Activated naive CD4-positive, alpha-beta T cell treated with anti-CD3 and anti-CD28 coated beads, Interleukin-2, amount 10 ng/mL, durations not matched to agents 7 days and 5 days (primary cell): Measurements from ENCODE around the gene DIO1.

Experiments
- CTCF ChIA-PET: fragments of 350-600 bp; sonication (Branson Sonifier 250); formaldehyde crosslinking; loops from one replicate; lab custom pipeline; 2021; ENCODE audit warnings: antibody characterized with exemption; lab: Charles Lee
- DNase-seq: peaks from one replicate; pipeline ENCODE4 v3.0.0-alpha.2; 2020
- H3K27ac Mint-ChIP-seq: one replicate; pipeline ENCODE4 v1.8.0; 2021; ENCODE audit warnings: mild to moderate bottlenecking, moderate library complexity, mixed read lengths
- H3K27me3 Mint-ChIP-seq: one replicate; pipeline ENCODE4 v1.8.0; 2021; ENCODE audit warnings: mild to moderate bottlenecking, mixed read lengths
- H3K36me3 Mint-ChIP-seq: one replicate; pipeline ENCODE4 v1.8.0; 2021; ENCODE audit warnings: mixed read lengths
- H3K4me1 Mint-ChIP-seq: one replicate; pipeline ENCODE4 v1.8.0; 2021; ENCODE audit warnings: mixed read lengths
- H3K4me3 Mint-ChIP-seq: one replicate; pipeline ENCODE4 v1.8.0; 2021; ENCODE audit warnings: mild to moderate bottlenecking, moderate library complexity, mixed read lengths
- H3K9me3 Mint-ChIP-seq: one replicate; pipeline ENCODE4 v1.8.0; 2021; ENCODE audit warnings: mixed read lengths

Gene DIO1

DNA sequence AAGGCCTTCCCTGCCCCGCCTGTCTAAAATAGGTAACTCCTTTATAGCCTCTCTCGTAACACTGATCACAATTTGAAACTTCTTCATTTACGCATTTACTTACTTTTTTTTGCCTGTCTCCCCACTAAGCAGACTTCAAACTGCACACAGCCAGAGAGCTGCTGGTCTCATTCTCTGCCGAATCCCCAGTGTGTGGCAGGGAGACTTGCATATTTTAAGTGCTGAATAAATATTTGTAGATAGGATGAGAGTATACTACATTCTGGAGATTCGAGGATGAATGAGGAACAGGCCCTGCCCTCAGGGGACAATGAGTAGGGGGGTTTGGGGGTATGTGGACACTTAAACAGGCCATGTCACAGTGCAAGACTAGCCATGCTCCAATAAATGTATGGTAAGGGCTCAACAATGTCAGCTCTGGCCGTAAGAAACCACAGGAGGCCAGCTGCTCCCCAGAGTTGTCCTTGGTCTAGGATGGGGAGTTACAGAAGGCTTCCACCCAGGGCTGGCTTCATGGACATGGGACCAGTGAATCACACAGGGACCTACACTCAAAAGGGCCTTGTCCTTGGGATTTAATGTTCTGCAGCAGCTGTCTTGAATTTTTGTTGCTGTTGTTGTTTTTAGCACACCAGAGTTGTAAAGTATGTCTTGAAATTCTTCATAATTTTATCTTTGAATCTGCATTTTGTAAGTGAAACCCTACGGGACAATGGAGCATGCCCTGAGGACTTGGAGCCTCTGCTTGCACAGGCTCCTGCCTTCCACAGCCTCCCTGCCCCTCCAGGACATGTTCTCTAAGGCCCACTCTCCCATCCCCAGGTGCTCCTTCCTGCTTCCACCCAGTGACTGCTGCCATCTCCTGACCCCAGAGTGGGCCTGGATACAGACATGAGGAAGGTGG is 8.5 kb downstream of the DIO1 start:
- no peak for DNase-seq
- no peaks in the 10 kb centered on the region for H3K9me3 Mint-ChIP-seq
- H3K36me3 Mint-ChIP-seq = no peaks in the 10 kb centered on the region
- H3K27me3 Mint-ChIP-seq = no peaks in the 10 kb centered on the region
- CTCF ChIA-PET = no interaction called here
- H3K27ac Mint-ChIP-seq = no peak overlapping the region
- peaks cover 6% of the 10 kb centered on the region for H3K4me1 Mint-ChIP-seq
- H3K4me3 Mint-ChIP-seq = no peak overlapping the region

DNA sequence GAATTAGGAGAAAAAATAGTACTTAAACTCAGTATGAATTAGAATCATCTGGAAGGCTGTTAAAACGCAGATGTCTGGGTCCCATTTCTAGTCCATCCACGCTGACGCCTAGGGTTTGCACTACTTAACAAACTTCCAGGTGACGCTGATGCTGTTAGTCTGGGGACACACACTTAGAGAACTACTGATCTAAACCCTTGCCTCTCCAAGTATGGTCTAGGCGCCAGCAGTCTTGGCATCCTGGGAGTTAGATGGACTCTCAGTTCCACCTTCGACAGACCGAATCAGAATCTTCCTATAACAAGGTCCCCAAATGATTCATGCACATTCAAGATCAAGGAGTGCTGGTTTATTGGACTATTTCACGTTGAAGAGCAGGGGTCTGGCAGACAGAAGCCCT is 11.5 kb downstream of the DIO1 start:
- no peaks in the 10 kb centered on the region for H3K36me3 Mint-ChIP-seq
- H3K4me3 Mint-ChIP-seq = no peak overlapping the region
- peaks cover 6% of the 10 kb centered on the region for H3K4me1 Mint-ChIP-seq
- H3K27me3 Mint-ChIP-seq = no peaks in the 10 kb centered on the region
- no peak overlapping the region for H3K27ac Mint-ChIP-seq
- no peaks in the 10 kb centered on the region for H3K9me3 Mint-ChIP-seq
- DNase-seq = no peak
- CTCF ChIA-PET = no interaction called here

DNA sequence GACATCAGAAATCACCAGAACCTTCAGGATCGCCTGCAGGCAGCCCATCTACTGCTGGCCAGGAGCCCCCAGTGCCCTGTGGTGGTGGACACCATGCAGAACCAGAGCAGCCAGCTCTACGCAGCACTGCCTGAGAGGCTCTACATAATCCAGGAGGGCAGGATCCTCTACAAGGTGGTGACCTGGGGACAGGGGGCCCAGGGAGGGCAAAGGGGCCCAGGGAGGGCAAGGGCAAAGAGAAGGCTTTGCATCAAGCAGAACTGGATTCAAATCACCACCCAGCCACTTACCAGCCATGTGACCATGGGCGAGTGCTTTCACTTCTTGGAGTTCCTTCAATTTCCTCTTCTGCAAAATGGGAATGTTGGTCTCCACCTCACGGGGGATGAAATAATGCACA is 12.1 kb downstream of the DIO1 start:
- no peak overlapping the region for H3K4me3 Mint-ChIP-seq
- CTCF ChIA-PET = no interaction called here
- DNase-seq = no peak
- no peaks in the 10 kb centered on the region for H3K9me3 Mint-ChIP-seq
- H3K27me3 Mint-ChIP-seq = no peaks in the 10 kb centered on the region
- H3K36me3 Mint-ChIP-seq = no peaks in the 10 kb centered on the region
- no peak overlapping the region for H3K27ac Mint-ChIP-seq
- H3K4me1 Mint-ChIP-seq = peaks cover 4% of the 10 kb centered on the region

DNA sequence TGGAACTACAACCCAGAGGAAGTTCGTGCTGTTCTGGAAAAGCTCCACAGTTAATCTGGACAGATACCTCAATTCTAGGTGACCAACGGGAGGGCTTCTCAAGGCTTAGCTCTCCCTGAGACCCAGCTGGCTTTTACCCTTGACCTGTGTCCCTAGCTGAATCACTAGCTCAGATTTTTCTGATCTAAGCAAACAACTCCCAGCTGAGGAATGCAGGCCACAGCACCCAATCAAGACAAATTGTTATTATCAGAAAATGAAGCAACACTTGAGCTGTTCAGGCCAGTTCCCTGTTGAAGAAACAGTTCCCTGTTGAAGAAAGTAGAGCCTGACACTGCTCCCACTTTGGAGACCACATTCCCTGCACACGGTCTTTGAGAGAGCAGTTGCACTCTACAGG is 16.0 kb downstream of the DIO1 start:
- no peaks in the 10 kb centered on the region for H3K9me3 Mint-ChIP-seq
- CTCF ChIA-PET = no interaction called here
- no peak overlapping the region for H3K27ac Mint-ChIP-seq
- H3K27me3 Mint-ChIP-seq = no peaks in the 10 kb centered on the region
- no peak for DNase-seq
- peaks cover 6% of the 10 kb centered on the region for H3K36me3 Mint-ChIP-seq
- H3K4me1 Mint-ChIP-seq = no peaks in the 10 kb centered on the region
- H3K4me3 Mint-ChIP-seq = no peak overlapping the region

DNA sequence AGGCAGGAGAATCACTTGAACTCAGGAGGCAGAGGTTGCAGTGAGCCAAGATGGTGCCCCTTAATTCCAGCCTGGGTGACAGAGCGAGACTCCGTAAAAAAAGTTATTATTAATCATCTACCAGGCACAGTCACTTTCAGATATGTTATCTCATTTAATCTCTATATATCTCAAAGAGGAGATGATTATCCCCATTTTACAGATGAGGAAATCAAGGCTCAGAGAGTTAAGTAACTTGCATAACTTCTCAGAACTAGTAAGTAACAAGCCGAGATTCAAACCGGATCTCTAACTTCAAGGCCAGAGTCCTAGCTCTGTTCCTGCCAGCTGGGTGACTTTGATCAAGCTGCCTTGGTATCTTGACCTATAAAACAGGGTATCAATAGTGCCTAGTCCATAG is 17.5 kb downstream of the DIO1 start:
- no peaks in the 10 kb centered on the region for H3K27me3 Mint-ChIP-seq
- H3K4me3 Mint-ChIP-seq = no peak overlapping the region
- no peak overlapping the region for H3K27ac Mint-ChIP-seq
- peaks cover 13% of the 10 kb centered on the region for H3K36me3 Mint-ChIP-seq
- no peaks in the 10 kb centered on the region for H3K9me3 Mint-ChIP-seq
- no peak for DNase-seq
- peaks cover 12% of the 10 kb centered on the region for H3K4me1 Mint-ChIP-seq
- CTCF ChIA-PET = interaction anchor here (1.1 kb wide), 1 partner anchor 29 kb away, joined by 3 read pairs; no protein-coding TSS in a partner anchor

DNA sequence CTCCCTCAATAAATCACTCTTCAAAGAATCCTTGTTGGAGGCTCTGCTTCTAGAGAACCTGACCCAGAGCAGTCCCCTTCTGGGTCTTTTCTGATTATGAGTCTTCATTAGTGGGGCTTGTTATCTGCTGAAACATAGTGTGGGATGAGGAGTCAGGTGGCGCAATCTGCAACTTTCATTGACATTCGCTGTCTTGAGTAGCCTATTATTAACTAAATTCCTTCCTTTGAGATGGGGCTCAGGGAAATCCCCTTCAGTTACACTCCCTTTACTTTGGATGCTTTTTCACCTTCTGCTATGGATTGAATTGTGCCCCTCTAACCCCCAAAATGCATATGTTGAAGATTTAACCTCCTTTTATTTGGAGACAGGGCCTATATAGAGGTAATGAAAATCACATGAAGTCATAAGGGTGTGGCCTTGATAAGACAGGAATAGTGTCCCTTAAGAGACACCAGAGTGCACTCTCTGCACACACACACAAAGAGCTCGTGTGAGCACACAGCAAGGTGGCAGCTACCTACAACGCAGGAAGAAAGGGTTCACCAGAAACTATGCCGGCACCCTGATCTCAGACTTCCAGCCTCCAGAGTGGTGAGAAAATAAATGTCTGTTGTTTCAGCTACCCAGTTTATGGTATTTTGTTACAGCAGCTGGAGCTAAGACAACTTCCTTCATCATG is 19.5 kb downstream of the DIO1 start:
- no peak overlapping the region for H3K4me3 Mint-ChIP-seq
- CTCF ChIA-PET = interaction anchor here (0.7 to 1.1 kb wide), 4 partner anchors 14 to 53 kb away, joined by 3 to 4 read pairs (median 3); partner anchors contain the start of genes IFT25 and LRRC42
- H3K36me3 Mint-ChIP-seq = peaks cover 24% of the 10 kb centered on the region
- H3K4me1 Mint-ChIP-seq = peaks cover 22% of the 10 kb centered on the region
- no peak overlapping the region for H3K27ac Mint-ChIP-seq
- no peaks in the 10 kb centered on the region for H3K27me3 Mint-ChIP-seq
- no peak for DNase-seq
- H3K9me3 Mint-ChIP-seq = no peaks in the 10 kb centered on the region

DNA sequence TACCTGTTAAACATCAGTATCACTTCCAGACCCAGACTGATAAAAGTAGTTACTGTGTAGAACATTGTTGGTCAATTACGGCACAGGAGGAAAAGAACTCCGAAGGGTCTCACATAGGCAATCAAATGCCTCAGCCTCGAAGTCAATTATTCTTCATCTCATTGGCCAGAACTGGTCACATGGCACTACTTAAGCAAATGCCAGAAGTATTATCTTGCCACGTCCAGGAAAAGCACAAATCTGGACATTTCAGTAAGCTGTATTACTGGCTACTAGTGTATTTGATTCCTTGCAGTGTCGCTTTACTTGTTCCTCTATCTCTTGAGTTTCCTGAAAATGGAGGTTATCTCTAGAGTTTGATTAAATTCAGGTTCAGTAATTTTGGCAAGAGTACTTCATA is 24.4 kb downstream of the DIO1 start:
- peaks cover 43% of the 10 kb centered on the region for H3K4me1 Mint-ChIP-seq
- H3K27me3 Mint-ChIP-seq = no peaks in the 10 kb centered on the region
- peaks cover 48% of the 10 kb centered on the region for H3K36me3 Mint-ChIP-seq
- CTCF ChIA-PET = interaction anchor here (1.0 to 1.1 kb wide), 3 partner anchors 18 to 58 kb away, joined by 3 to 4 read pairs (median 4); no protein-coding TSS in a partner anchor
- no peak overlapping the region for H3K4me3 Mint-ChIP-seq
- H3K27ac Mint-ChIP-seq = no peak overlapping the region
- H3K9me3 Mint-ChIP-seq = no peaks in the 10 kb centered on the region
- no peak for DNase-seq

DNA sequence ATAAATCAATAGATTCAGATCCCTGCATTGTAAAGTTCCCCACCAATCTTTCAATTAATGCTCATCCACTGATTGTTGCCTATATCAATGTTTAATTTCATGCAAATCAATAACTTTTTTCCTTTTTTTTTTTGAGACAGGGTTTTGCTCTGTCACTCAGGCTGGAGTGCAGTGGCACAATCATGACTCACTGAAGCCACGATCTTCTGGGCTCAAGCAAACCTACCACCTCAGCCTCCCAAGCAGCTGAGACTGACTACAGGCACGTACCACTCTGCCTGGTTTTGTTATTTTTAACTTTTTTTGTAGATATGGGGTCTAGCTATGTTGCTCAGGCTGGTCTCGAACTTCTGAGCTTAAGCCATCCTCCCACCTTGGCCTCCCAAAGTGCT is 25.7 kb downstream of the DIO1 start:
- no peaks in the 10 kb centered on the region for H3K27me3 Mint-ChIP-seq
- peaks cover 51% of the 10 kb centered on the region for H3K36me3 Mint-ChIP-seq
- H3K9me3 Mint-ChIP-seq = no peaks in the 10 kb centered on the region
- H3K27ac Mint-ChIP-seq = peak overlapping the region; percentile 85
- H3K4me1 Mint-ChIP-seq = peaks cover 43% of the 10 kb centered on the region
- peak; percentile 26 for DNase-seq
- CTCF ChIA-PET = interaction anchor here (0.9 to 1.6 kb wide), 3 partner anchors 28 to 60 kb away, joined by 3 to 4 read pairs (median 4); no protein-coding TSS in a partner anchor
- H3K4me3 Mint-ChIP-seq = no peak overlapping the region

DNA sequence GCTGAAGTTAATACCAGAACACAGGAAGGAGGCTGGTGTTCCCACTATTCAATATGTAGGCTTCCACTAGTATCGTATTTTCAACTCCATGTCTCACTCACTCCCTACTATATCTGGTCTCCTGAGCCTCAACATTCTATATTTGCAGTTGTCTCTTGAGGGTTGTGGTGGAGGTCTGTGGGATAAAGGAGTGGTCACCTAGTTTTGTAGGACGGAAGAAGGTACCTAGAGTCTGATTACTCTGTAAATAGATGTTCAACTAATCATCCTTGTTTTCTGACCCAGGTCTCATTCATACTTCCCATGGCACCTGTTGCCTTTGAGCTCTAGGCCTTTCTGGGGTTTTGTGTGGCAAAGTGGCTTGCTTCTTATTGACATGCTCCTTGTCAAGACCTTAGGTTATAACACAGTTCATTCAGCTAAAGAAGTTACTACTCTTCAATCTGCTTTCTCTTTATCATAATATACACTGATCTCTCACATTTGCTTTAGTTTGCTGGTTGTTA is 33.4 kb downstream of the DIO1 start:
- Mint-ChIP-seq H3K9me3 (no peaks in the 10 kb centered on the region), H3K4me1 (no peaks in the 10 kb centered on the region), H3K36me3 (peaks cover 64% of the 10 kb centered on the region), H3K27ac (no peak overlapping the region), H3K27me3 (no peaks in the 10 kb centered on the region), H3K4me3 (no peak overlapping the region)
- DNase-seq = no peak
- CTCF ChIA-PET = interaction anchor here (0.8 to 1.2 kb wide), 2 partner anchors 14 to 67 kb away, joined by 3 read pairs; no protein-coding TSS in a partner anchor

DNA sequence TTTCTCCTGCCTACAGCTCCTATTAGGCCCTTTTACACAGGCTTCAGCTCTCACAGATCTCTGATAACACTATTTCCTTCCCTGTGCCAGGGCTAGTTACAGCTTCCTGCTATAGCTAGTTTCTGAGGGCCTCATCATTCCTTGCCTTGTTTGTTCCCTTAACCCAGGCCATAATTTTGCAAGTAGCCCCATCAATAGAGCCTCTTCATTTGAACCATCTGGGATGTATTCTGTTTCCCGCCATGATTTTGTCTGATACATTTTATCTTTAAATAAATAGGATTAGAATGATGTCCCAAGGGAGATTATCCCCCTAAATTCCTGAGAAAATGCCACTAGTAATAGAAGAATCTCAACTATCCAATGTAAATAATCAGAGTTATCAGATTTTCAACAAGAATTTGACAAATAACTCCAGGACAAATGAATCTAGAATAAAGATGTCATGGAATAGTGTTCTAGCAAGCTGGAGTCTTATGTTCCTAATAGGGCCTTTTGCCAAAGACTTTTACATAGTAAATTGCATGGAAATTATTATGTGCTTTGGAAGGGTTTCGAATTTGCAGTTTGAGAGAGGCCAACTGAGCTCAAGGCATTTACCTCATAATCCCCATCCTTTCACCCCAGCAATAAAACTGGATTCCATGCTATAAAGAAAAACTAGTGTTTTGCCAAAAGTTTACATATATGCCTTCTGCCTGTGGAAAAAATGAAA is 35.4 kb downstream of the DIO1 start:
- Mint-ChIP-seq H3K27me3 (no peaks in the 10 kb centered on the region), H3K4me3 (no peak overlapping the region), H3K36me3 (peaks cover 72% of the 10 kb centered on the region), H3K4me1 (no peaks in the 10 kb centered on the region), H3K27ac (no peak overlapping the region), H3K9me3 (peaks cover 6% of the 10 kb centered on the region)
- CTCF ChIA-PET = no interaction called here
- DNase-seq = no peak

DNA sequence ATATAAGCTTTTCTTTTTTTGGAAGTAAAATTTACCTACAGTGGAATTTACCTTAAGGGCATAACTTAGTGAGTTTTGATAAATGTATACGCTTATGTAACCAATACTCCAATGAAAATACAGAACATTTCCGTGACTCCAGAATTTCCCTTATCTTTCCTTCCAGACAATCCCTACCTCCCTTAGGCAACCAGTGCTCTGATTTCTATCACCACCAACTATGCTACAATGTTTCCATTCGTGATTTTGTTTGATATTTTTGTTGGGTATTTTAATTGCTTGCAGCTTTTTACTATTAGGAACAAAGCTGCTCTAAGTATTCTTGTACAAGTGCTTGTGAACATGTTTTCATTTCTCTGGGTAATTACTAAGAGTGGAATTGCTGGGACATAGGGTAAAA is 36.9 kb downstream of the DIO1 start:
- peaks cover 78% of the 10 kb centered on the region for H3K36me3 Mint-ChIP-seq
- H3K4me1 Mint-ChIP-seq = no peaks in the 10 kb centered on the region
- no peaks in the 10 kb centered on the region for H3K27me3 Mint-ChIP-seq
- no peak overlapping the region for H3K4me3 Mint-ChIP-seq
- no peak overlapping the region for H3K27ac Mint-ChIP-seq
- DNase-seq = no peak
- CTCF ChIA-PET = interaction anchor here (1.3 to 1.5 kb wide), 3 partner anchors 29 to 70 kb away, joined by 3 to 5 read pairs (median 3); no protein-coding TSS in a partner anchor
- H3K9me3 Mint-ChIP-seq = peaks cover 10% of the 10 kb centered on the region

DNA sequence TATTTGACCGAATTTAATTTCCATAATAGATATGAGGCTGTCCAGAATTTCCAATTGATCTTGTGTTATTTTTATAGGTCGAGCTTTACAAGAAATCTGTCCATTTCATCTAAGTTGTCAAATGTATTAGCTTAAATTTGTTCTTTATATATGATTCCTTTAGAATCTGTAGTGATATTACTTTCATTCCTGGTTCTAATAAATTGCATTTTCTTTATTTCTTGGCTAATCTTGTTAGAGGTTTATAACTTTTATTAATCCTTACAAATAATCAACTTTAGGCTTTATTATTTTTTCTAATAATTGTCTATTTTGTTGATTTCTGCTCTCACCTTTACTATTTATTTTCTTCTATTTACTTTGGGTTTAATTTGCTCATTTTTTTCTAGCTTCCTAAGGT is 37.5 kb downstream of the DIO1 start:
- H3K27me3 Mint-ChIP-seq = no peaks in the 10 kb centered on the region
- peaks cover 80% of the 10 kb centered on the region for H3K36me3 Mint-ChIP-seq
- CTCF ChIA-PET = interaction anchor here (1.3 to 1.5 kb wide), 3 partner anchors 28 to 70 kb away, joined by 3 to 5 read pairs (median 3); no protein-coding TSS in a partner anchor
- peaks cover 10% of the 10 kb centered on the region for H3K9me3 Mint-ChIP-seq
- no peak for DNase-seq
- H3K4me1 Mint-ChIP-seq = no peaks in the 10 kb centered on the region
- no peak overlapping the region for H3K27ac Mint-ChIP-seq
- H3K4me3 Mint-ChIP-seq = no peak overlapping the region

DNA sequence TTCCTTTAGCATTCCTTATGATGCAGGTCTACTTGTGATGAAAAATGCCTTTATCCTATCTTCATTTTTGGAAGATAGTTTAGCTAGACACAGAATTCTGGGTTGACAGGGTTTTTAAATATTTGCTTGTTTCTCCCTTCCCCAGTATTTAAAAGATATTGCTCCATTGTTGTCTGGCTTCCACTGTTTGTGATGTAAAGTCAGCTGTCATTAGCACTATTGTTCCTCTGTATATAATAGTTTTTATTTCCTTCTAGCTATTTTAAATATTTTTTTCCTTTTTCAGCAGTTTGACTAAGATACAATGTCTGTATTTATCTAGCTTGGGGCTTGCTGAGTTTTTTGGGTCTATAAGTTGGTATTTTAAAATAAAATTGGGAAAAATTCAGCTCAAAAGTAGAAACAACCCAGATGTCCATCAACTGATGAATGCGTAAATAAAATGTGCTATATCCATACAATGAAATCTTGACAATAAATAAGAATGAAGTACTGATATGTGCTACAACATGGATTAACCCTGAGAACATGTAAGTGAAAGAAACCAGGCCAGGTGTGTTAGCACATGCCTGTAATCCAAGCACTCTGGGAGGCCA is 40.3 kb downstream of the DIO1 start:
- no peak overlapping the region for H3K27ac Mint-ChIP-seq
- CTCF ChIA-PET = no interaction called here

More for the DNA sequence above, 40.3 kb downstream of the DIO1 start:
- Mint-ChIP-seq H3K9me3 (peaks cover 10% of the 10 kb centered on the region), H3K4me1 (peaks cover 5% of the 10 kb centered on the region), H3K4me3 (no peak overlapping the region), H3K27me3 (no peaks in the 10 kb centered on the region), H3K36me3 (peaks cover 78% of the 10 kb centered on the region)
- DNase-seq = no peak
